Body of pancreas (tissue), 4 donors: ENCODE measurements around the gene BRD4. TPM values are rescaled to one million over a fixed set of nuclear protein-coding genes. Genes with fewer than 3 reads are reported as not detected.
A peak's percentile ranks its signal among the peaks of the same experiment; 100 is the strongest.

Source experiments
- ATAC-seq: fragments of 150-250 bp; one replicate; pipeline ENCODE4 v1.9.1; 2016
- DNase-seq, 4 donors: peaks; one replicate each; pipeline ENCODE4 v3.0.0-alpha.2; 2019
- H3K27ac ChIP-seq, 4 donors: fragments of 200-600 bp; sonication (generic); 1 replicate in 3 of 4; 2 replicates in 1 of 4; pipeline versions ENCODE4 v1.5.1 to v1.6.1; 2016 to 2019; ENCODE audit warnings: mild to moderate bottlenecking in 1 of 4, mixed read lengths in 1 of 4, moderate library complexity in 1 of 4
- H3K27me3 ChIP-seq, 2 donors: fragments of 200-600 bp; sonication (generic); one replicate each; pipeline ENCODE4 v1.6.0; 2016; ENCODE audit warnings: mild to moderate bottlenecking in 1 of 2
- H3K36me3 ChIP-seq, 2 donors: fragments of 200-600 bp; sonication (generic); replicated peaks in 1 of 2; 2 replicates each; pipeline ENCODE4 v1.5.1; 2016; ENCODE audit warnings: low read depth in 2 of 2; ENCODE audit not compliant: insufficient read depth in 1 of 2
- H3K4me1 ChIP-seq: fragments of 200-600 bp; sonication (generic); one replicate; pipeline ENCODE4 v1.6.0; 2016
- H3K4me3 ChIP-seq, 2 donors: fragments of 200-600 bp; sonication (generic); 1 replicate in 1 of 2; 2 replicates in 1 of 2; pipeline ENCODE4 v1.5.1; 2016 to 2019
- H3K9me3 ChIP-seq, 3 donors: fragments of 200-600 bp; sonication (generic); 1 replicate in 2 of 3; 2 replicates in 1 of 3; pipeline ENCODE4 v1.5.1; 2016
- CTCF ChIP-seq, 7 experiments: fragments of 450-650 bp in 4 of 7; fragments of 200-600 bp in 3 of 7; sonication (generic) in 3 of 7; IDR thresholded peaks; one replicate each; pipeline ENCODE4 v1.5.1; 2016 to 2019; ENCODE audit warnings: antibody characterized with exemption in 7 of 7
- POLR2A ChIP-seq, 3 donors: fragments of 450-650 bp; IDR thresholded peaks; one replicate each; pipeline ENCODE4 v1.6.1; 2016; ENCODE audit warnings: antibody characterized with exemption in 3 of 3, mild to moderate bottlenecking in 2 of 3
- WGBS, 2 donors: methylation state at CpG; one replicate each; pipeline ENCODE4 v1.1.5; 2017; 5-methylcytosine and 5-hydroxymethylcytosine counted together
- intact Hi-C: fragments of 100-400 bp; cut with DNase I; formaldehyde crosslinking; loops from one replicate; pipeline ENCODE4 v1.15.1; 2023
- total RNA-seq, 2 donors: library from RNA; depleted of rRNA; stranded (reverse); fragments of >200 nt; gene quantifications; one replicate each; pipeline ENCODE4 v1.1.0, GENCODE V29; 2016

Gene BRD4
- total RNA-seq, 2 donors from 2014 or later = 15.3 to 33.6 TPM

- Histone ChIP-seq H3K4me1 (peaks cover 53% of the 10 kb centered on the region), H3K4me3 (no peak overlapping the region), H3K27me3 (no peaks in the 10 kb centered on the region), H3K9me3 (no peaks in the 10 kb centered on the region), H3K27ac (peak overlapping the region; percentile 36 to 83 (median 64)), H3K36me3 (peaks cover 20 to 46% of the 10 kb centered on the region in 2 donors)
- peak in 4 of 7 experiments; percentile 15 to 28 (median 28) for TF ChIP-seq CTCF (IDR thresholded peaks at IDR 0.05)
- TF ChIP-seq POLR2A (IDR thresholded peaks at IDR 0.05) = no peak
- 72 to 73% methylated on average over 9 of the region's 9 CpGs for WGBS, 2 donors
- ATAC-seq (no peak), DNase-seq (no peak)
- intact Hi-C loops = no loop called here
Measured at GRCh38 chr19:15252398-15253018, 79.8 kb downstream of the BRD4 start.

- ATAC-seq (peak; percentile 45), DNase-seq (peak; percentile 47 to 74 (median 63))
- Histone ChIP-seq H3K27me3 (no peaks in the 10 kb centered on the region), H3K27ac (peak overlapping the region; percentile 53 to 83 (median 64)), H3K36me3 (peaks cover 20 to 43% of the 10 kb centered on the region in 2 donors), H3K9me3 (no peaks in the 10 kb centered on the region), H3K4me1 (peaks cover 56% of the 10 kb centered on the region), H3K4me3 (no peak overlapping the region)
- intact Hi-C loops = no loop called here
- TF ChIP-seq CTCF (IDR thresholded peaks at IDR 0.05) (peak in 4 of 7 experiments; percentile 10 to 45 (median 35)), POLR2A (IDR thresholded peaks at IDR 0.05) (no peak)
- 41 to 42% methylated on average over 12 of the region's 14 CpGs for WGBS, 2 donors
Measured at GRCh38 chr19:15251749-15252397, 80.5 kb downstream of the BRD4 start.

GRCh38 chr19:15251010-15251748, 81.2 kb downstream of the BRD4 start:
- WGBS, 2 donors = 59 to 64% methylated on average over 8 to 23 of the region's 24 CpGs
- H3K27ac ChIP-seq = peak overlapping the region; percentile 53 to 83 (median 64)
- H3K36me3 ChIP-seq = peaks cover 17 to 36% of the 10 kb centered on the region in 2 donors
- ATAC-seq (peak; percentile 6), DNase-seq (no peak)
- H3K4me3 ChIP-seq = no peak overlapping the region
- peaks cover 56% of the 10 kb centered on the region for H3K4me1 ChIP-seq
- intact Hi-C loops = no loop called here
- TF ChIP-seq CTCF (IDR thresholded peaks at IDR 0.05) = no peak
- TF ChIP-seq POLR2A (IDR thresholded peaks at IDR 0.05) = no peak
- no peaks in the 10 kb centered on the region for H3K9me3 ChIP-seq
- no peaks in the 10 kb centered on the region for H3K27me3 ChIP-seq

- Histone ChIP-seq H3K27me3 (no peaks in the 10 kb centered on the region), H3K4me3 (no peak overlapping the region), H3K36me3 (peaks cover 13 to 30% of the 10 kb centered on the region in 2 donors), H3K4me1 (peaks cover 56% of the 10 kb centered on the region), H3K9me3 (no peaks in the 10 kb centered on the region), H3K27ac (peak overlapping the region; percentile 29 to 83 (median 64))
- TF ChIP-seq POLR2A (IDR thresholded peaks at IDR 0.05) (no peak), CTCF (IDR thresholded peaks at IDR 0.05) (no peak)
- intact Hi-C loops = no loop called here
- DNase-seq = no peak
- 55% methylated on average over 1 of the region's 1 CpG; no CpG with 5 or more reads in 1 of the 2 donors for WGBS, 2 donors
- no peak for ATAC-seq
Measured at GRCh38 chr19:15250640-15250993, 81.7 kb downstream of the BRD4 start.
